Stimulated activated CD4-positive, alpha-beta T cell treated with anti-CD3 and anti-CD28 coated beads, Interleukin-15, amount 100 ng/mL, for 24 hours (primary cell): ENCODE measurements around the gene TLR9.
"Not testable (repeated sequence)": the region's sequence is repeated elsewhere in the genome, so short reads cannot be mapped to it uniquely, and the experiment has no call there.

ENCODE experiments used
- DNase-seq: peaks from one replicate; pipeline ENCODE4 v3.0.0-alpha.2; 2020

The TLR9 gene

DNA sequence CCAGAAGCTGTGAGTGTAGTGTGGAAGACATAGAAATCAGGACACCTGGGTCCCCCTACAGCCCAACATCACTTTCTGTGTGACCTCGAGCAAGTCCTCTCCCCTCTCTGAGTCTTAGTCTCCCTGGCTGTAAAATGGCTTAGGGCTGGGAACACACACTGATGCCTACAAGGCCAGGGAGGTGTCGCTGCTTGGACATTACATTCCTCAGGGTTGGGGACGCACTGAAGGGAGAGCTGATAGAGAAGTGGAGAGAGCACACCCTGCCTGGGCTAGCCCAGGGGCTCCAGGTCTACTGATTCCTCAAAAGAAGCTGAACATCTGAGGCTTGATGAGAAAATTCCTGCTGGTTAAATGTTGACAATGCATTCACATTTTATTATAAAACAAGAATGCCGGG is 33.8 kb downstream of the TLR9 start:
- no peak for DNase-seq

DNA sequence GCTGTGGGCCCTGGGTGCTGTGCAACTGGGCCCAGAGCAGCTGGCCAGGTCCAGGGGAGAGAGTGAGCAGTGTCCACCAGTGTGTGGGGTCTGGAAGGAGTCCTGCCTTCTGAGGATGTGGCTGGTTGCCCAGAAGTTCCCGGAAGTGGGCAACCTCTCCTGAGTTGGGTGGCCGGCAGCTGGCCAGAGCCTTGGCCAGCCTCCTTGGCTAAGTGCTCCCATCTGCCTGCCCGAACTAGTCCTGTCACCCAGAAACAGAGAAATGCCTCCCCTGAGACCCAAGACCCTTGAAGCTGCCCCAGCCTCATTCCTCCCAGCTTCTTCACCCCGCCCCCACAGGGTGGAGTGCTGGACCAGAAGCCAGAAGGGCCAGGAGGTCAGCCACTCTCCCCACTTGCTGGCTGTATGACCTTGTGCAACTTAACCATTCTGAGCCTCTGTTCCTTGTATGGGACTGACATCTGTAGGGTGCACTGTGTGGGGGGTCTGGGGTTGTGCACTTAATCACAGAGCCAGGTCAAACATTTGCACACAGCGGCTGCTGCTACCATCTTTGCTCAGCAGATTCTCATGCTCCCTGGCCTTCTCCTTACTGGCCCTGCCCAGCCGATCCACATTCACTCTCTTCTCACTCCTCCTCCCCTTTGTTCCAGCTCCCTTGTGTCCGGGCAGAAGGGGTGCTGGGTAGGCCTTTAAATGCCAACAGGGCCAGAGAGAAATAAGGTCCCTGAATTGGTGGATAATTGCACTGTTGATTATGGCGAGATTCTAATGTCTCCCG is 35.0 kb downstream of the TLR9 start:
- no peak for DNase-seq

- no peak for DNase-seq
These were observed 36.9 kb downstream of the TLR9 start for GRCh38 chr3:52188556-52188955.

GRCh38 chr3:52186729-52187128 is 38.7 kb downstream of the TLR9 start:
- DNase-seq: no peak

GRCh38 chr3:52185837-52186236 is 39.6 kb downstream of the TLR9 start:
- no peak for DNase-seq

- no peak for DNase-seq
These were observed 40.1 kb downstream of the TLR9 start for GRCh38 chr3:52185311-52185710.

DNA sequence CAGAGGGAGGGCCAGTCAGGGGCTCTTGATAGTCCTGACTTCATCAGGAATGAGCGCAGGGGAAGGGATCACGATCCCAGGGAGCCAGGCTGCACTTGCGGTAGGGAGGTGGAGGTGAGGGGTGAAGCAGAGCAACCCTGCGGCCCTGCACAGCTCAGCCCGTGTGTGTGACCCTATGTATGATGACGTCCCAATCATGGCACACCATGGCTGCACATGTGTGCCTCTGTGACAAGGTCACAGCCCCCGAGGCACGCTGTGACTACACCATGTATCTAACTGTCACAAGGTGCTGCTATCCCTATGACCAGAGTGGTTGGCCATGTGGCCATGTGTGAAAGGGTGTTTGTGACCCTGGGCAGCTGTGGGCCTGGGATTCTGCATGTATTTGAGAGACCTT is 40.8 kb downstream of the TLR9 start:
- DNase-seq: no peak

GRCh38 chr3:52183786-52184445 is 41.5 kb downstream of the TLR9 start:
- DNase-seq: no peak

DNA sequence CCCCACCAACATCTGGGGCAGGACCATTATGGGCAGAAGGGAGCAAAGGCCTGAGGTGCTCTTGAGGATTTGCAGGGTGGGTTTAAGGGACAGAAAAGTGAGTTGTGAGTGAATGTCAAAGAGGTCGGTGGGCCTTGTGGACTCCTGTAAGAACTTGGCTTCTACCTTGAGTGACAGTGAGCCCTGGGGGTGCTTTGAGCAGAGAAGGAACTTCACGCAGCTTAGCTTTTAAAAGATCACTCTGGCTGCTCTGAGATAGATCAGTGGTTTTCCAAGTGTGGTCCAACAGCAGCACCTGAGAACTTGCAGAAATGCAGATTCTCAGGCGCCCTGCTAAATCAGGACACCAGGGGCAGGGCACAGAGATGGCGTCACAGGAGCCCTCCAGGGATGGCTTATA is 42.8 kb downstream of the TLR9 start:
- DNase-seq: no peak

DNA sequence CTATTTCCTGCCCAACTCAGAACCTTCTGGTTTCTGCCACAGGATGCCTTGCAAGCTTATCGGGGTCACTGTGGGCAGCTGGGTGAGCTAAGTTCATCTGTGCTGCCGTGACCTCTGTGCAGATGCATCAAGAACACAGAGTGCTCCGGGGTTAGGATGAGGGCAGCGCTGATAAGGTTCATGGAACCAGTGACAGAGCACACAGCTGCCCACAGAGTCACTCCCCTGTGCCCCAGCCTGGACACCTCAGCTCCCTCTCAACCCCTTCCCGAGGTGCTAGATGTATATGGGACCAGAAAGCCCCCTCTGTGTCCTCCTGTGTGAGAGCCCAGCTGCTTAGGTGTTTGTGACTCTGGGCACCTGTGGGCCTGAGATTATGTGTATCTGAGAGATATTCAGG is 43.2 kb downstream of the TLR9 start:
- DNase-seq: no peak

- no peak for DNase-seq
These were observed 43.9 kb downstream of the TLR9 start for GRCh38 chr3:52181543-52181942.

DNA sequence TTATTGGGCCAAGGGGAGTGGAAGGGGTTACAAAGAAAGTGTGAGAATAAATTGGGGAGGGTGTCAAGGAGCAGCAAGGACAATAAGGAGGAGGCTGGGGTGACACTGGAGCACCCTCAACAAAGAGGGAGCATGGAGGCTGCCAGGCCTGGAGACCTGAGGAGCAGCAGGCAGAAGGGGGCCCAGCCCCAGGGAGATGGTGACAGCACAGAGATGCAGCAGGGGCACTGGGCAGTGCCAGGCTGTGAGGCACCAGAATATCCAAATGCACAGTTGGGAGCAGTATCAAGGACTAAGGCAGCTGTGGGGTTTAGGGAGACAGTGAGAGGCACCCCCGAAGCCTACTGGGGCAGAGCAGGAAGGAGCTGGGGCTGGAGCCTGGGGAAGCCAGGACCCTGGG is 46.9 kb downstream of the TLR9 start:
- no peak for DNase-seq

GRCh38 chr3:52178126-52178525 is 47.3 kb downstream of the TLR9 start:
- DNase-seq: not testable (repeated sequence)

DNA sequence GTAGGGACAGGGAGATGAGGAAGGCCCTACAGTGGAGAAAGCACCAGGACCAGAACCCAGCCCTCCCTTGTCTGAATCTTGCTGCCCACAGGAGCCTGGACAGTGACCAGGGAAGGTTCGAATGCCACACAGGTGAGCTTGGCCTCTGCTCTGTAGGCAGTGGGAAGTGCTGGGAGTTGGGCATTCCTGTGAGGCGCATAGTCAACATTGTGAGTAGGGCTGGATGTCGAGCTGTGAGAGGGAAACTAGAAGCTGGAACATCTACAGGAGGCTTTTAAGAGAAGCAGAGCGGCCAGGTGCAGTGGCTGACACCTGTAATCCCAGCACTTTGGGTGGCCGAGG is 47.8 kb downstream of the TLR9 start:
- no peak for DNase-seq

GRCh38 chr3:52176951-52177700 is 48.3 kb downstream of the TLR9 start:
- no peak for DNase-seq

DNA sequence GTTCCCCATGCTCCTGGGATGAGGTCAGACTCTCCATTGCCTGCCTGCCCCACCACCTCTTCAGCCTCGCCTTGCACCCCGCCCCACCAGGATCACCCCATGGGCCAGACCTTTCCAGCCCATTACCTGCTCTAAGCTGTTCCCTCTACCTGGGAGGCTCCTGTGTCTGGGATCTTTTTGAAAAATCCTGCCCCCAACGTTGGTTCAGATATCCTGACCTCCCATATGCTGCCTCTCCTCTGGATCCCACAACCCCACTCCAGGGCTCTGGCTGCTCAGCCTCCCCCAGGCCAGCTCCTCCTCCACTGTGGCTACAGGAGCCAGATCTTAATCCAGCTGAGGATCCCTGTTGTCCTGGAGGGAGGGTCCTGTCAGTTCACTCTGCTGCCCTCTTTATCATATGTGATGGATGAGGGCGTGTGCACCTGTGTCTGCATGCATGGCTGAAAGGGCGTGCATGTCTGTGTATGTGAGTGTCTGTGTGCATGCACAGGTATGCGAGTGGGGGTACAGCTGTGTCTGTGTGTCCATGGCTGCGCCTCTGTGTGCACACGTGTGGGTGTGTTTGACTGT is 49.2 kb downstream of the TLR9 start:
- DNase-seq: no peak

- no peak for DNase-seq
These were observed 49.8 kb downstream of the TLR9 start for GRCh38 chr3:52175416-52176179.

- no peak for DNase-seq
These were observed 50.5 kb downstream of the TLR9 start for GRCh38 chr3:52174896-52175295.

DNA sequence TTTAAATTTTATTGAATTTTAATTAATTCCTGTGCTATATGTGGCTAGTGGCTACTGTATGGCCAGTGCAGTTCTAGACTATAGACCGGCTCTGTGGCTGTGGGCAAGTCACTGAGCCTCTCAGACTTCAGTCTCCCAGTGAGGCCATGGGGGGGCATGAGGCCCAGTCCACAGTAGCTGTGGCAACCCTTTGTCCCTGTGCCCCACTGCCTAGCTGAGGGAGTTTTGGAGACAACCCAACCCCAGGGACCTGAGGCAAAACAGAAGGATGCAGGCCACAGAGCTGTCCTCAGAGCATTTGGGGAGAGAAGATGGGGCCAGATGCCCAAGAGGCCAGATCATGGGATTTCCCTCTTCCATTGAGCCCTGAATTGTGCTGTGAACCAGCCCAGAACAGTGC is 52.3 kb downstream of the TLR9 start:
- DNase-seq: no peak

DNA sequence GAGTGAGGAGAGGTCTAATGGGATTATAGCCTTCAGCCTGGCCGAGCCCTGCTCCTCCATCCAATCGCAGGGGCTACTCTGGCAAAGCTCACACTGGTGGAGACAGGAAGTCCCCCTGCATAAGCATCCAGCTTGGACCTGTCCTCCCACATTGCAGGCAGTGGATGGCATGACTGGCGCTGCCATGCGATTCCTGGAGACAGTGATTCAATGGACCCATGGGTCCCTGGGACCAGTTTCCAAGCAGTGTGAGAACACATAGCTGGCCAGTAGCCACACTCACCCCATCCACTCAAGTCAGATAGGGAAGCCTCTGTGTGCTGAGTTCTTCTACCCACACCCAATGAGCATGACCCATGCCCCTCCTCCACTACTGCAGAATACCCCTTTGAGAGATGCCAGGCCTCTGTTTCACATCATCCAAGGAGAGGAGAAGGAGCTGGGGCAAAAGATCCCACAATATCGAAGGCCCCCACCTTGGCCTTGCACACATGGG is 53.1 kb downstream of the TLR9 start:
- no peak for DNase-seq

- DNase-seq: no peak
These were observed 53.8 kb downstream of the TLR9 start for GRCh38 chr3:52171514-52172261.
